ENCODE results near the gene NRXN3.

NRXN3 gene

GRCh38 chr14:79568594-79568993 is 1398.4 kb downstream of the NRXN3 start:
- intact Hi-C loops (cut with DNase I), result no loop called here
- no peak for DNase-seq

DNA sequence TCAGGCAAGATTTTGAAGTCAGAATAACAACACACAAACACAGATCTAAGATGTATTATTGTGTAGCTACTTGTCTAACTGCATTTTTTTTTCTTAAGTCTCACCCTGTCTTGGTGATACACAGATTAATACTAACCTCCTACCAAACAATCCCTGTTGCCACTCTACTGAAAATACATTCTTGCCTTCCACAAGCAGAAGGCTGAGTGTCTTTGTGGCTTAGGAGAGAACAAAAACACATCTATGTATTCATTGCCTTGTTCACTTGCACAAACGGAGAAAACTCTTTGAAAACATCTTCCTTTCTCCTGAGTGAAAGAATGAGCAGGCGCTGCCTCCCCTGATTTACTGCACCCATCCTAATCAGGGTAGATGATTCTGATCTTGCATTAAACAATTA is 1398.9 kb downstream of the NRXN3 start:
- no peak for DNase-seq
- intact Hi-C loops (cut with DNase I), result no loop called here

- intact Hi-C loops (cut with DNase I), result no loop called here
- no peak for DNase-seq
These were observed 1400.5 kb downstream of the NRXN3 start for GRCh38 chr14:79570648-79571047.

GRCh38 chr14:79571366-79571765 is 1401.2 kb downstream of the NRXN3 start:
- intact Hi-C loops (cut with DNase I), result no loop called here
- no peak for DNase-seq

DNA sequence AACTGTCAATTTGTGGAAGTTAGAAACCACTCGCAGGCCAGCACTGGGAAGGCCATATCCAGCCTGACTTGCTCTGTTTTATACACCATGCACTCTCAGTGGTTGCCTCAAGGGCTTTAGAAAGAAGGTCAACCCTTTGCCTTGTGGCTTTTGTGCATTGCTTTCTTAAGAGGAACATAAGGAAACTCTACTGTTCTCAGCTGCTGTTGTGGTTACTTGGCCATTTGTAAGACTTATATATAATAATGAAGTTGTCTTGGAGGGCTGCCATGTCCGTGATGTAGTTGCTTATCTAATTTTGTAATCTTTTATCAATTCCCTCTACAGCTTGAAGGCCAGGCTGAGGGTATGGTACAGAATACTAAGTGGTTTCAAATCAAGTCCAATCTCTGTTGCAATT is 1403.3 kb downstream of the NRXN3 start:
- intact Hi-C loops (cut with DNase I), result no loop called here
- no peak for DNase-seq

- intact Hi-C loops (cut with DNase I), result no loop called here
- DNase-seq, result no peak
These were observed 1404.9 kb downstream of the NRXN3 start for GRCh38 chr14:79575032-79575431.

DNA sequence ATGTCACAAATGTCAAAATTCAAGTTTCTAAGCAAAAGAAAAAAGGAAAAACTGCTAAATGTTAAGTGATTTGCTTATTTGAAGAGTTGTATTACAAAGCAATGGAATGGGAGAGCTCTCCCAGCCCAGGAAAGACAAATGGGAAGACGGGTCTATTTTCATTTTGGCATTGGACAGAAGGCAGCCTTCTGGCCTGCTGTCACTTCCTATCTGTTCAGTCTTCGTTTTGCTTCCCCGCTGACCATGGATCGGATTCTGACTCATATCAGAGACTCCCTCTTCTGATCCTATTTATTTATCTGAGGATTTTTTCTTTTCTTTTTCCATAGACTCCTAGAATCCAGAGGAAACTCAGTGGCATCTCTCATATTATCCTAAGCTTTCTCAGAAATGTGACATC is 1406.3 kb downstream of the NRXN3 start:
- no peak for DNase-seq
- intact Hi-C loops (cut with DNase I), result no loop called here

- intact Hi-C loops (cut with DNase I), result no loop called here
- no peak for DNase-seq
These were observed 1408.3 kb downstream of the NRXN3 start for GRCh38 chr14:79578470-79578869.

DNA sequence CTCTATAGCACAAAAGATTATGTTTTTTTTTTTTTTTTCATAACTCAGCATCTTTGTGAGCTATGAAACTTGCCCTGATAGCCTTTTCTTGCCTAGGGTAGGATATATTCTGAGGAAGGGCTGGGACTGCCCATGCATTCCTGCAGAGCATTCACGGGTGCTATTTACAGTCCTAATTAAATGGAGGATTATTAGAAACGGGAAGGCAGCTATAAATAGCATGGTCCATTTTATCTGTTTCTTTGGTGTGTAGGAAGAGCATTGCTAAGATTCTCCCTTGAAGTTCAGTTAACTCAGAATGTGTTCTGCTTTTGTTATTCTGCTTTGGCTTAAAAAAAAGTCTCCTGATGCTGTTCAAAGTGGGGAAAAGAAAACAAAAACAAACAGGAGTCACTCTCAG is 1410.2 kb downstream of the NRXN3 start:
- intact Hi-C loops (cut with DNase I), result no loop called here
- DNase-seq, result no peak

DNA sequence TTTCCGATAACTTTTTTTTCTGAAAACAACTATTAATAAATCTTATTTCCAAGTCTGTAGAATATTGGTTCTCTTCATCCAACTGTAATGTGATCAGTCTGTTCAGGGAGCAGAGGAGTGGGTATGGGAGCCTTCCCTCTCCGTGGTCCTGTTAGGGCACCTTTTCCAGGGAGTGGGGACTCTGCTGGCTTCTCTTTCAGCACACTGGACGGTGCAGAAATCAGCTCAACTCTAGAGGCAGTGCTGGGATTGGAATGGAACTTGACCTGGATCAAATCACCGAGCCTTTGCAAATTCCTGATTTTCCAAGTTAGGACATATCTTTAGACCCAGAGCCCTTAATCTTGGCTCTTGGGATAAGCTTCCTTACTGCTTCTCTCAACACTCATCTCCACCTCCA is 1410.7 kb downstream of the NRXN3 start:
- DNase-seq, result no peak
- intact Hi-C loops (cut with DNase I), result no loop called here

DNA sequence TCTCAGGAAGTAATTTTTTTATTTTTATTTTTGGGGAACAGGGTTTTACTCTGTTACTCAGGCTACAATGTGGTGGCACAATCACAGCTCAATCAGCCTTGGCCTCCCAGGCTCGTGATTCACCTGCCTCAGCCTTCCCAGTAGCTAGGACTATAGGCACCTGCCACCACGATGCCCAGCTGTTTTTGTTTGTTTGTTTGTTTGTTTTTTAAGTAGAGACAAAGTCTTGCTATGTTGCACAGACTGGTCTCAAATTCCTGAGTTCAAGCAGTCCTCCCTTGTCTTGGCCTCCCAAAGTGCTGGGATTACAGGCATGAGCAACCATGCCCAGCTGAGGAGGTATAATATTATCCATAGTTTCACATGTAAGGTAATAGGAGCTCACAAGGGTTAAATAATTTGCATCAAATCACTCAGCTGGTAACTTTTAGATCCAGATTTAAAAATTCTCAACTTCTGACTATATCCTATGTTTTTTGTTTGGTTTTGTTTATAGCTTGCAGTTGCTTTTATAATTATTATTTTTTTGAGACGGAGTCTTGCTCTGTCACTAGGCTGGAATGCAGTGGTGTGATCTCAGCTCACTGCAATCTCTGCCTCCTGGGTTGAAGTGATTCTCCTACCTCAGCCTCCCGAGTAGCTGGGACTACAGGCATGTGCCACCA is 1411.9 kb downstream of the NRXN3 start:
- DNase-seq, result no peak
- intact Hi-C loops (cut with DNase I), result no loop called here

- no peak for DNase-seq
- intact Hi-C loops (cut with DNase I), result no loop called here
These were observed 1413.7 kb downstream of the NRXN3 start for GRCh38 chr14:79583738-79584408.

GRCh38 chr14:79584679-79585078 is 1414.5 kb downstream of the NRXN3 start:
- peak in 1 of 10 donors; percentile 15 for DNase-seq
- intact Hi-C loops (cut with DNase I), result no loop called here

- intact Hi-C loops (cut with DNase I), result no loop called here
These were observed 1415.7 kb downstream of the NRXN3 start for GRCh38 chr14:79585845-79586244.

DNA sequence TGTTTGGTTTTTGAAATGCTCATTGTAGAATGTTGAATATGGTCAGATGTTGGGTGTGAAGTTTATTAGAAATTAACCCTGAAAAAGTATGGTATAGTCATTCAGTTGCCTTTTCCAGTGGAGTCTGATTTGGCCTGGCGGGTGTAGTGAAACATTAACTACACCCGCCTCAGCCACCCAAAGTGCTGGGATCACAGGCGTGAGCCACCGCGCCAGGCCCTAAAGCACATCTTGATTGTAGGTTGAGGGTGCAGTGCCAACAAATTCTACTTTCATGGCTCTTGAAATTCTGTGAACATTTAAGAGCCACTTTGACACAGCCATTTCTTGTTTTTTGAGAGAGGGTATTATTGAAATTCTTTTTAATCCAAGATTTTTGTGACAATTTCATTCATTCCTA is 1416.2 kb downstream of the NRXN3 start:
- intact Hi-C loops (cut with DNase I), result no loop called here
- no peak for DNase-seq

More at GRCh38 chr14:79585845-79586244, 1415.7 kb downstream of the NRXN3 start:
- no peak for DNase-seq

DNA sequence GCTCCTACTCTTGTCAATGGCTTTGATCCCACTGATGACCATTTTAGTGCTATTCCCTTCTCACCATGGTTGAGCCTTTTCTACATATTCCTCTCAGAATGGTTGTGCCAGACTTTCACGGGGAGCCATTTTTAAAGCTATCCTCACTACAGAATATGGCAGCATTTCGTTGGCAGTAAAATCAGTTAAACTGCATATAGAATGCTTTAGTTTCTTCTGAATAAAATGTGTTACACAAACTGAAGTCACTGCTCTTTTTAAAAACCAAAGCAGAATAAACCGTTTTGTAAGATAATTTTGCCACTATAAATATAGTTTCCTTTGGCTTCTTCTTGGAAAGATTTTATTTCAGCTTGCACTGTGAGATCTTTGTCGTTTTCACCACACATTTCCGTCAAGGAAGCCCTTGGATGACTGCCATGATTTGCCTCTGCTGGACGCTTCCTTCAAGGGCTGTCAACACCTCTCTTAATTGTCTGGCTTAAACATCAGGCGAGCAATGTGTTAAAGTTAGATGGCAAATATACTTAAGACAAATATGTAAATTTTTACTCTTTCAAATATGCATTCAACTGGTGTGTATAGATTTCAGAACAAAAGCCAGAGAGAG is 1416.9 kb downstream of the NRXN3 start:
- intact Hi-C loops (cut with DNase I), result no loop called here
- DNase-seq, result peak in 1 of 10 donors; percentile 36

DNA sequence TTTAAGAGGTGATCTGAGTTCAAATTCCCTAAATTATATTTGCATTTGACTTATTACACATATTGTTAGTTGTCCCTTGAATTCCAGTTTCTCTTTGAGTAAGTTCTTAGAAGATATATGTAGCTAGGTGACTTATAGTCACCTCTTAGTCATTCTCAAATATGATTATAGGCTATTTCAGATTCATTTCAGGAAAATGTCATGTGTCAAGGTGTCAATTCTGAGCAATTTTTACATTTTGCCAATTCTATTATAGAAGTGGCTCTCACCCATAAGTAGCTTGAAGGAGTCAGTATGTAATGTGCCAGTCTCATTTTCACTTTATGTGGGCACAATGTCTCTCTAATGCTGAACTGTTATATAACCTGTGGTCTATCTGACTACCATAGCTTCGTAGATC is 1417.7 kb downstream of the NRXN3 start:
- no peak for DNase-seq
- intact Hi-C loops (cut with DNase I), result no loop called here

GRCh38 chr14:79588398-79588797 is 1418.2 kb downstream of the NRXN3 start:
- DNase-seq, result no peak
- intact Hi-C loops (cut with DNase I), result no loop called here

- DNase-seq, result no peak
- intact Hi-C loops (cut with DNase I), result no loop called here
These were observed 1426.4 kb downstream of the NRXN3 start for GRCh38 chr14:79596551-79596950.

DNA sequence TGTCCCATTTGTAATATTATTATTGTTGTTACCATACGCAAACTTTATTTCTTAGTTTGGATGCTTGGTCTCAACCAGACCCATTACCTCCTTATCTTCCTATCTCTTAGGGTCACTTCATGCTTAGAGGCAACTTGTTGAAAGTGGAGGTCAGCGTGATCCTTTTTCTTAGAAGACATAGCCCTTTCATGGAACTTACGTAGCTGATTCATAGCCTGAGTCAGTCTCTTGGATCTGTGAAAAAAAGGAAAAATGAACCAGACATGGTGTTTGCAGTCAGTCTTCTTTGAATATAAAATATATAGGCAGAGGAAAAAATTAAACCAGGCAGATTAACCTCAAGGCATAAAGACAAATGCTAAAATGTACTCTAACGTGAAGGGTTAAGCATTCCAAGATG is 1427.4 kb downstream of the NRXN3 start:
- intact Hi-C loops (cut with DNase I), result no loop called here
- DNase-seq, result no peak

- intact Hi-C loops (cut with DNase I), result no loop called here
- DNase-seq, result no peak
These were observed 1428.2 kb downstream of the NRXN3 start for GRCh38 chr14:79598339-79598738.

DNA sequence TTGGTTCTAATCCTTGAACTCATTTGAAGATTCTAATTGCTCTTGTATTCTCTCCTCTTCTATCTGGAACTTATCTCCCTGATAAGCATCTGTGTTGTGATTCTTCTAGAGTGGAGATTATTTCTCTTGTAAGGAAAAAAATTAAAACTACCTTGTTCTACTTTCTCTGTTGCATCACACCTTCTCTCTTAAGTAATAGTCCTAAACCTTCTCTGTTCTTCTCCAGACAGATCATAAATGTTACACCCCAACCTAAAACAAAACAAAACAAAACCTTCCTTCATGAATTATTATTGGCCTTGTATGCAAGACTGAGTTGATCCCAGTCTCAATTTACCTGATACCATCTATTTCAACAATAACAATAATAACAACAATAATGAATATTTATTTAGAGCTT is 1429.1 kb downstream of the NRXN3 start:
- no peak for DNase-seq
- intact Hi-C loops (cut with DNase I), result no loop called here
